ENCODE results near the gene SPRR1A. TPM values are rescaled to one million over a fixed set of nuclear protein-coding genes. Genes with fewer than 3 reads are reported as not detected.

The SPRR1A gene
- total RNA-seq, 2 donors from 2014 or later, result not detected

DNA sequence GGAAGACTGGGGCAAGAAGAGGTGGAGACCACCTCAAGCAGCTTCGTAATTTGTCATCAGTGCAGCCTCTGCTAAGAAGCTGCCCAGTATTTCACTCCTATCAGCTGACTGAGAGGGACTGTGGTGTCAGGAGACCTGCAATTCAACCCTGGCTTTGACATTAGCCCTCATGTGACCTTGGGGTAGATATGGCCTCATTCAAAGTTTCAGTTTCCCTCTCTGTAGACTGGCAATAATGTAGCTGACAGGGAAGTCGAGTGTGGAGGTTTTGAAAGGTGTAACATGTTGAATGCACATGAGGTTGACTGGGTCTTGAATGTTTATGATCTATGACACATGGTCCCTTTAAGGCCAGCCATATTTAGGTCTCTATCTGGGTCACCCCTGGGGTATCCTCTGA is 15.6 kb upstream of the SPRR1A start:
- Histone ChIP-seq H3K27me3 (ENCODE audit: control insufficient read depth, insufficient read depth, low read length, poor library complexity, severe bottlenecking) (no peaks in the 10 kb centered on the region), H3K4me3 (ENCODE audit: low read length) (no peak overlapping the region), H3K27ac (ENCODE audit: low read depth, low read length) (no peak overlapping the region), H3K4me1 (ENCODE audit: control insufficient read depth, insufficient read depth, low read length) (no peaks in the 10 kb centered on the region), H3K36me3 (ENCODE audit: control insufficient read depth, insufficient read depth, low read length) (no peaks in the 10 kb centered on the region), H3K9me3 (ENCODE audit: control insufficient read depth, low read length) (peaks cover 11% of the 10 kb centered on the region), H3K9ac (ENCODE audit: extremely low read depth, low read length, poor library complexity, severe bottlenecking) (no peak overlapping the region)
- Mint-ChIP-seq H3K4me1 (no peaks in the 10 kb centered on the region), H3K9me3 (peaks cover 44% of the 10 kb centered on the region), H3K27me3 (ENCODE audit: insufficient read depth) (peaks cover 3% of the 10 kb centered on the region), H3K4me3 (no peak overlapping the region), H3K27ac (no peak overlapping the region), H3K36me3 (ENCODE audit: low read depth) (no peaks in the 10 kb centered on the region)
- TF ChIP-seq, protein P1, sequence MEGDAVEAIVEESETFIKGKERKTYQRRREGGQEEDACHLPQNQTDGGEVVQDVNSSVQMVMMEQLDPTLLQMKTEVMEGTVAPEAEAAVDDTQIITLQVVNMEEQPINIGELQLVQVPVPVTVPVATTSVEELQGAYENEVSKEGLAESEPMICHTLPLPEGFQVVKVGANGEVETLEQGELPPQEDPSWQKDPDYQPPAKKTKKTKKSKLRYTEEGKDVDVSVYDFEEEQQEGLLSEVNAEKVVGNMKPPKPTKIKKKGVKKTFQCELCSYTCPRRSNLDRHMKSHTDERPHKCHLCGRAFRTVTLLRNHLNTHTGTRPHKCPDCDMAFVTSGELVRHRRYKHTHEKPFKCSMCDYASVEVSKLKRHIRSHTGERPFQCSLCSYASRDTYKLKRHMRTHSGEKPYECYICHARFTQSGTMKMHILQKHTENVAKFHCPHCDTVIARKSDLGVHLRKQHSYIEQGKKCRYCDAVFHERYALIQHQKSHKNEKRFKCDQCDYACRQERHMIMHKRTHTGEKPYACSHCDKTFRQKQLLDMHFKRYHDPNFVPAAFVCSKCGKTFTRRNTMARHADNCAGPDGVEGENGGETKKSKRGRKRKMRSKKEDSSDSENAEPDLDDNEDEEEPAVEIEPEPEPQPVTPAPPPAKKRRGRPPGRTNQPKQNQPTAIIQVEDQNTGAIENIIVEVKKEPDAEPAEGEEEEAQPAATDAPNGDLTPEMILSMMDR (conservative IDR thresholded peaks at IDR 0.05), result no peak
- WGBS, 2 experiments (ENCODE audit: insufficient coverage in 1 of 2, insufficient read length in 1 of 2), result 54 to 71% methylated on average over 1 to 2 of the region's 2 CpGs
- no peak for DNase-seq

DNA sequence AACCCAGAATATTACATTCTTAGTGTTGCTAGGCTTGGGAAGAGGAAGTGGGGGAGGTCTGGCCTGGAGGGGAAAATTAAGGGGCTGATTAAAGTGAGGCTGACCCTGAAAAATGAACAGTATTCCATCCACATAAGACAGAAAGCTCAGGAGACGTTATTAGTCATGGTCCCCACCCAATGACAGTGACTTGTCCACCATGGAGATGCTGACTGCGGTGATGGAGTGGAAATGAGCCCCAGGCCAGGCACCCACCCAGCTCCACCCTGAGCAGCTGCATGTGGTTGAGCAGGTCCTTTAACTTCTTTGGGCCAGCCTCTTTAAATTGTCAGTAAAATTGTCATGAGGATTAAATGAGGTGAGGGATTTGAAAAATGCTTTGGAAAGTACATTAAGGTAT is 14.8 kb upstream of the SPRR1A start:
- no peaks in the 10 kb centered on the region for H3K36me3 ChIP-seq (ENCODE audit: control insufficient read depth, insufficient read depth, low read length)
- H3K27ac ChIP-seq (ENCODE audit: low read depth, low read length), result no peak overlapping the region
- peaks cover 9% of the 10 kb centered on the region for H3K9me3 ChIP-seq (ENCODE audit: control insufficient read depth, low read length)
- TF ChIP-seq, protein P1 (conservative IDR thresholded peaks at IDR 0.05), result no peak
- Mint-ChIP-seq H3K27ac (no peak overlapping the region), H3K9me3 (peaks cover 45% of the 10 kb centered on the region), H3K4me1 (no peaks in the 10 kb centered on the region), H3K36me3 (ENCODE audit: low read depth) (no peaks in the 10 kb centered on the region), H3K4me3 (no peak overlapping the region), H3K27me3 (ENCODE audit: insufficient read depth) (peaks cover 7% of the 10 kb centered on the region)
- H3K9ac ChIP-seq (ENCODE audit: extremely low read depth, low read length, poor library complexity, severe bottlenecking), result no peak overlapping the region
- DNase-seq, result no peak
- WGBS, 2 experiments (ENCODE audit: insufficient coverage in 1 of 2, insufficient read length in 1 of 2), result 45 to 71% methylated on average over 2 of the region's 2 CpGs
- H3K4me3 ChIP-seq (ENCODE audit: low read length), result no peak overlapping the region
- H3K27me3 ChIP-seq (ENCODE audit: control insufficient read depth, insufficient read depth, low read length, poor library complexity, severe bottlenecking), result no peaks in the 10 kb centered on the region
- no peaks in the 10 kb centered on the region for H3K4me1 ChIP-seq (ENCODE audit: control insufficient read depth, insufficient read depth, low read length)

DNA sequence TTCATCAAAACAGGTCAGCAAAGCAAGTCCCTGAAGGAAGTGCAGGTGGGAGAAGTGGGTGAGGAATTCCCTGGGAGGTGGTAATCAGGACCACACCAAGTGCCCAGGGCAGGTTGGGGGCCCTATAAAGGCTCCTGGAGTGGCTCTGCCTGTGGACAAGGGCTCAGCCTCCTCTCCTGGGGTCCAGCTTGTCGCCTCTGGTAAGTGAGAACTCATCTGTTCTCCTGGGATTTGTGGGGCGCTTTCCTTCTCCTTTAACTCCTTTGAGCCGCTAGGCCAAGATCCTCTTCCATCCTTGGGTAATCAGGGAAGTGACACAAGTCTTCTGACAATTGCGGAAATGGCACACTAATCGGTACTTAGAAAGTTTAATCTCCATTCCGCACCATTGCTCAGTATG is 13.4 kb upstream of the SPRR1A start, which contains the start of gene SPRR4:
Gene SPRR4, plus strand, starts transcription at position 154 of the 400 bp plus-strand sequence. CDS start 1,243 bp downstream, outside the sequence.
- Histone ChIP-seq H3K27ac (ENCODE audit: low read depth, low read length) (no peak within 1 kb of the TSS), H3K36me3 (ENCODE audit: control insufficient read depth, insufficient read depth, low read length) (no peaks in the 10 kb centered on the region), H3K9ac (ENCODE audit: extremely low read depth, low read length, poor library complexity, severe bottlenecking) (no peak within 1 kb of the TSS), H3K4me1 (ENCODE audit: control insufficient read depth, insufficient read depth, low read length) (no peaks in the 10 kb centered on the region), H3K27me3 (ENCODE audit: control insufficient read depth, insufficient read depth, low read length, poor library complexity, severe bottlenecking) (no peaks in the 10 kb centered on the region), H3K4me3 (ENCODE audit: low read length) (no peak within 1 kb of the TSS), H3K9me3 (ENCODE audit: control insufficient read depth, low read length) (peaks cover 12% of the 10 kb centered on the region)
- no peak for DNase-seq
- H3K36me3 Mint-ChIP-seq (ENCODE audit: low read depth), result no peaks in the 10 kb centered on the region
- H3K4me3 Mint-ChIP-seq, result no peak within 1 kb of the TSS
- TF ChIP-seq, protein P1 (conservative IDR thresholded peaks at IDR 0.05), result no peak
- H3K27ac Mint-ChIP-seq, result no peak within 1 kb of the TSS
- H3K4me1 Mint-ChIP-seq, result no peaks in the 10 kb centered on the region
- peaks cover 7% of the 10 kb centered on the region for H3K27me3 Mint-ChIP-seq (ENCODE audit: insufficient read depth)
- WGBS, 2 experiments (ENCODE audit: insufficient coverage in 1 of 2, insufficient read length in 1 of 2), result 71 to 91% methylated on average over 6 of the region's 6 CpGs
- peaks cover 36% of the 10 kb centered on the region for H3K9me3 Mint-ChIP-seq

Data from endodermal cell (in vitro differentiated cells).